Activated CD4-positive, alpha-beta T cell treated with anti-CD3 and anti-CD28 coated beads for 48 hours (primary cell): ENCODE data around the gene PRSS2.
A peak's percentile ranks its signal among the peaks of the same experiment; 100 is the strongest.

Source experiments
- DNase-seq: peaks from one replicate; pipeline ENCODE4 v3.0.0-alpha.2; 2020

Gene PRSS2

DNA sequence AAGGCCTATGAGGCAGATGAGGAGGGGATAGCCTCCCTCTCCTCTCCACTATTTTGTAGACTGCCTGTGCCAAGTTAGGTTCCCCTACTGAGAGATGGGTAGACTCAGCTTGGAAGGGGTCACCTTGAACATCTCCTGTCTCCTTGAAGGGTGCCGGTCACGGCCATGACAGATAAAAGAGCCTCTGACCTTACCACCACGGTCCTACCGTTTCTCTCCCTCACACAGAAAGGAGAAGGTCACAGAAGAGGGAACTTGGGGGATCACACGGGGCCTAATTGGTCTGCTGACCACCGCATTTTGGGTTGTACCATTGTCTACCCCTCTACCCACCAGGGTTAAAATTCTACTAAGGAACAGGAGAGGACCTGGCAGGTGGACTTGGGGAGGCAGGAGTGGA lies 17.0 kb downstream of the PRSS2 start:
- no peak for DNase-seq

DNA sequence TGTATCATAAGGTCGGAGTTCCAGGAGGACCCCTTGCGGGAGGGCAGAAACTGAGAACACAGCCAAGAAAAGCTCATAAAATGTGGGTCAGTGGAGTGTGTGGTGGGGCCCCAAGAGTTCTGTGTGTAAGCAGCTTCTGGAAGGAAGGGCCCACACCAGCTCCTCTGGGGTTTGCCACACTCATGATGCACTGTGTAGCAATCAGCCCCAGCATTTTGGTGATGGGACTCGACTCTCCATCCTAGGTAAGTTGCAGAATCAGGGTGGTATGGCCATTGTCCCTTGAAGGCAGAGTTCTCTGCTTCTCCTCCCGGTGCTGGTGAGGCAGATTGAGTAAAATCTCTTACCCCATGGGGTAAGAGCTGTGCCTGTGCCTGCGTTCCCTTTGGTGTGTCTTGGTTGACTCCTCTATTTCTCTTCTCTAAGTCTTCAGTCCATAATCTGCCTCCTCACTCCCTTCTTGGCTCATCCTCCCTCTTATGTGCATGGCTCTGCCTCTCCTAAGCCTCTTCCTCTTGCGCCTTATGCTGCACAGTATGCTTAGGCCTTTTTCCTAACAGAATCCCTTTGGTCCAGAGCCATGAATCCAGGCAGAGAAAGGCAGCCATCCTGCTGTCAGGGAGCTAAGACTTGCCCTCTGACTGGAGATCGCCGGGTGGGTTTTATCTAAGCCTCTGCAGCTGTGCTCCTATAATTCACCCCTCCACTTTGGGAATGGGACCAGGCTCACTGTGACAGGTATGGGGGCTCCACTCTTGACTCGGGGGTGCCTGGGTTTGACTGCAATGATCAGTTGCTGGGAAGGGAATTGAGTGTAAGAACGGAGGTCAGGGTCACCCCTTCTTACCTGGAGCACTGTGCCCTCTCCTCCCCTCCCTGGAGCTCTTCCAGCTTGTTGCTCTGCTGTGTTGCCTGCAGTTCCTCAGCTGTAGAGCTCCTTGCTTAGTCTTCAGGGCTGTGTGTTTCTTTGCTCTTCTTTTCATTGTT lies 17.8 kb downstream of the PRSS2 start:
- DNase-seq, result no peak

DNA sequence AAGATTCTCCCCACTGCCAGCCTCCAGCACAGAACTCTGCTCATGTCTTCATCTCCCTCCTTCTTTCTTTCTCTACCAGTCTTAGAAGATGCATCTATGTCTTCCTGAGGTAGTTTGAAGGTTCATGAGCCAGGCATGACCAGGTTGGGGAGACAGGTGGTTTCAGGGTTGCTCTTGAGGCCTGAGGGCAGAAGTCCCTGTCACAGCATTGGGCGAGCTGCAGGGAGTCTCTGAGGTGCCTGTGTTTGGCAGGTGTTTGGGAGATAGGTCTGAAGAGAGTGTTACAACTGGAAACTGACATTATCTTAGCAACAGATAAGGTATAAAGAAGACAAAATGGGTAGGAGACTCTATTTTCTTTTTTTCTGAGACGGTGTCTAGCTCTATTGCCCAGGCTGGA lies 18.7 kb downstream of the PRSS2 start:
- no peak for DNase-seq

DNA sequence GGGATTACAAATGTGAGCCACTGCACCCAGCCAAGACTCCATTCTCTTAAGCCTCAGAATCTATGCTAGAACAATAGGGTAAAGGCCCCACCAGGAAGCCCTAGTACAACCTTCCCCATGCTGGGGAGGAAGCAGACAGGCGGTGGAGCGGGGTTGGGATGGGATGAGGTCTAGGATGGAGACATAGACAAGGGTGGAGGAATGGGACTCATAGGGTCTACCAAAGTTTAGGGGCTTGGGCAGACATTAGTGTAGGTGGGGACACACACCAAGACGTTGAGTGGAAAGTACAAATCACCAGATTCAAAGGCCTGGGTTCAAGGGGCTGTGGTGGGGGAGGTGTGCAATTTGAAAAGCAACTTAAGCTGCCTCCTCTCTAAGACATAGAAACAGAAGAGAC lies 19.3 kb downstream of the PRSS2 start:
- no peak for DNase-seq

DNA sequence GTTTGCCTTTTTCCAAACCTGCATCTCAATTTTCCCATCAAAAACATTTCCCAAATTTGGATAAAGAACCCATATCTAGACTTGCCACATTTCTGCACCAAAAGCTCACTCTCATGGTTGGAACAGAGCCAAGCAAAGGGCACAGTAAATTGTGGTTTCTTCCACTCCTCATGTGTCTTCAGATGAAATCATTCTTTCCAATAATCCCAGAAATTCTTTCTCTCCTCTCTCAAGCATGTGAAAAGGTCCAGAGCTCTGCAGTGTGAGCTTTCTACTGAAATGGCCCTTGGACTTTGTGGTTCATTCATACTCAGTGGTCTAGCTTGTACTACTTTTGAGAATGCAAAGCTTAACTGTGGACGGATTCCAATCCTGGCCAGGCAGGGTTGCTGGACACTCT lies 19.8 kb downstream of the PRSS2 start:
- DNase-seq, result no peak

DNA sequence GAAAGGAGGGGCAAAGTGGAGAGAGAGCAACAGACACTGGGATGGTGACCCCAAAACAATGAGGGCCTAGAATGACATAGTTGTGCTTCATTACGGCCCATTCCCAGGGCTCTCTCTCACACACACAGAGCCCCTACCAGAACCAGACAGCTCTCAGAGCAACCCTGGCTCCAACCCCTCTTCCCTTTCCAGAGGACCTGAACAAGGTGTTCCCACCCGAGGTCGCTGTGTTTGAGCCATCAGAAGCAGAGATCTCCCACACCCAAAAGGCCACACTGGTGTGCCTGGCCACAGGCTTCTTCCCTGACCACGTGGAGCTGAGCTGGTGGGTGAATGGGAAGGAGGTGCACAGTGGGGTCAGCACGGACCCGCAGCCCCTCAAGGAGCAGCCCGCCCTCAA lies 20.7 kb downstream of the PRSS2 start:
- DNase-seq, result no peak

DNA sequence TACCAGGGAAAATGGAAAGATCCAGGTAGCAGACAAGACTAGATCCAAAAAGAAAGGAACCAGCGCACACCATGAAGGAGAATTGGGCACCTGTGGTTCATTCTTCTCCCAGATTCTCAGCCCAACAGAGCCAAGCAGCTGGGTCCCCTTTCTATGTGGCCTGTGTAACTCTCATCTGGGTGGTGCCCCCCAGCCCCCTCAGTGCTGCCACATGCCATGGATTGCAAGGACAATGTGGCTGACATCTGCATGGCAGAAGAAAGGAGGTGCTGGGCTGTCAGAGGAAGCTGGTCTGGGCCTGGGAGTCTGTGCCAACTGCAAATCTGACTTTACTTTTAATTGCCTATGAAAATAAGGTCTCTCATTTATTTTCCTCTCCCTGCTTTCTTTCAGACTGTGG lies 21.4 kb downstream of the PRSS2 start:
- no peak for DNase-seq

DNA sequence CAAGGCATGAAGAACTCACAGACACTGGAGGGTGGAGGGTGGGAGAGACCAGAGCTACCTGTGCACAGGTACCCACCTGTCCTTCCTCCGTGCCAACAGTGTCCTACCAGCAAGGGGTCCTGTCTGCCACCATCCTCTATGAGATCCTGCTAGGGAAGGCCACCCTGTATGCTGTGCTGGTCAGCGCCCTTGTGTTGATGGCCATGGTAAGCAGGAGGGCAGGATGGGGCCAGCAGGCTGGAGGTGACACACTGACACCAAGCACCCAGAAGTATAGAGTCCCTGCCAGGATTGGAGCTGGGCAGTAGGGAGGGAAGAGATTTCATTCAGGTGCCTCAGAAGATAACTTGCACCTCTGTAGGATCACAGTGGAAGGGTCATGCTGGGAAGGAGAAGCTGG lies 21.8 kb downstream of the PRSS2 start:
- no peak for DNase-seq

DNA sequence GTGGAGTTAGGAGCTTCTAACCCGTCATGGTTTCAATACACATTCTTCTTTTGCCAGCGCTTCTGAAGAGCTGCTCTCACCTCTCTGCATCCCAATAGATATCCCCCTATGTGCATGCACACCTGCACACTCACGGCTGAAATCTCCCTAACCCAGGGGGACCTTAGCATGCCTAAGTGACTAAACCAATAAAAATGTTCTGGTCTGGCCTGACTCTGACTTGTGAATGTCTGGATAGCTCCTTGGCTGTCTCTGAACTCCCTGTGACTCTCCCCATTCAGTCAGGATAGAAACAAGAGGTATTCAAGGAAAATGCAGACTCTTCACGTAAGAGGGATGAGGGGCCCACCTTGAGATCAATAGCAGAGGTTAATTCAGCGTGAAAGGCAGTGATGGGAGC lies 22.4 kb downstream of the PRSS2 start:
- no peak for DNase-seq

DNA sequence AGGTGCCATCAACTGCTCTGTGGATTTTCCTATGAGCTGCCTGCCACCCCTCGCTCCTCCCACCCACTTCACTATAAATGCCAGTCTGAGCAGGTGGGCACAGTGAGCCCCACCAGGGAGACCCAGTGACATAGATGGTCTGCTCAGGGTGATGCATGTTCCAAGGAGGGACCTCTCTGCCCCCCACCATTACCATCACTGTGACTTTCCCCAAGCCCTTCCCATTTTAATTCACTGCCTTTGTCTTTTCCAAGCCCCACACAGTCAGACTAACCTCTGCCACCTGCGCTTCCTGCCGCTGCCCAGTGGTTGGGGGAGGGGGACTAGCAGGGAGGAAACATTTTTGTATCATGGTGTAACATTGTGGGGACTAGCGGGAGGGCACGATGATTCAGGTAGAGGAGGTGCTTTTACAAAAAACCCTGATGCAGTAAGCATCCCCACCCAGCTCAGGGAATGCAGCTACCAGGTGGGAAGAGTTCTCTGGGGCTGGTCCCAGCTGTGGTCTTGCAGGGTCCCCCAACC lies 24.6 kb downstream of the PRSS2 start:
- DNase-seq, result peak; percentile 74

DNA sequence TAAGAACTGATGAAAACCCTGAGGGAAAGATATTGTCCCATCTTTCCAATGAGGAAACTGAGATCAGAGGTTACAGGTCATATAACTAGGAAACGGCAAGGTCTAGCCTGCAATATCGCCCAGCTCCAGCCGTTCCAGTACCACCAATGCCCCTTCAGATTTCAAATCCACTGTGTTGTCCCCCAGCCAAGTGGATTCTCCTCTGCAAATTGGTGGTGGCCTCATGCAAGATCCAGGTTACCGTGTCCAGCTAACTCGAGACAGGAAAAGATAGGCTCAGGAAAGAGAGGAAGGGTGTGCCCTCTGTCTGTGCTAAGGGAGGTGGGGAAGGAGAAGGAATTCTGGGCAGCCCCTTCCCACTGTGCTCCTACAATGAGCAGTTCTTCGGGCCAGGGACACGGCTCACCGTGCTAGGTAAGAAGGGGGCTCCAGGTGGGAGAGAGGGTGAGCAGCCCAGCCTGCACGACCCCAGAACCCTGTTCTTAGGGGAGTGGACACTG lies 25.3 kb downstream of the PRSS2 start:
- DNase-seq, result no peak

DNA sequence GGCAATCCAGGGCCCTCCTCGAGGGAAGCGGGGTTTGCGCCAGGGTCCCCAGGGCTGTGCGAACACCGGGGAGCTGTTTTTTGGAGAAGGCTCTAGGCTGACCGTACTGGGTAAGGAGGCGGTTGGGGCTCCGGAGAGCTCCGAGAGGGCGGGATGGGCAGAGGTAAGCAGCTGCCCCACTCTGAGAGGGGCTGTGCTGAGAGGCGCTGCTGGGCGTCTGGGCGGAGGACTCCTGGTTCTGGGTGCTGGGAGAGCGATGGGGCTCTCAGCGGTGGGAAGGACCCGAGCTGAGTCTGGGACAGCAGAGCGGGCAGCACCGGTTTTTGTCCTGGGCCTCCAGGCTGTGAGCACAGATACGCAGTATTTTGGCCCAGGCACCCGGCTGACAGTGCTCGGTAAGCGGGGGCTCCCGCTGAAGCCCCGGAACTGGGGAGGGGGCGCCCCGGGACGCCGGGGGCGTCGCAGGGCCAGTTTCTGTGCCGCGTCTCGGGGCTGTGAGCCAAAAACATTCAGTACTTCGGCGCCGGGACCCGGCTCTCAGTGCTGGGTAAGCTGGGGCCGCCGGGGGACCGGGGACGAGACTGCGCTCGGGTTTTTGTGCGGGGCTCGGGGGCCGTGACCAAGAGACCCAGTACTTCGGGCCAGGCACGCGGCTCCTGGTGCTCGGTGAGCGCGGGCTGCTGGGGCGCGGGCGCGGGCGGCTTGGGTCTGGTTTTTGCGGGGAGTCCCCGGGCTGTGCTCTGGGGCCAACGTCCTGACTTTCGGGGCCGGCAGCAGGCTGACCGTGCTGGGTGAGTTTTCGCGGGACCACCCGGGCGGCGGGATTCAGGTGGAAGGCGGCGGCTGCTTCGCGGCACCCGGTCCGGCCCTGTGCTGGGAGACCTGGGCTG lies 26.0 kb downstream of the PRSS2 start:
- no peak for DNase-seq

DNA sequence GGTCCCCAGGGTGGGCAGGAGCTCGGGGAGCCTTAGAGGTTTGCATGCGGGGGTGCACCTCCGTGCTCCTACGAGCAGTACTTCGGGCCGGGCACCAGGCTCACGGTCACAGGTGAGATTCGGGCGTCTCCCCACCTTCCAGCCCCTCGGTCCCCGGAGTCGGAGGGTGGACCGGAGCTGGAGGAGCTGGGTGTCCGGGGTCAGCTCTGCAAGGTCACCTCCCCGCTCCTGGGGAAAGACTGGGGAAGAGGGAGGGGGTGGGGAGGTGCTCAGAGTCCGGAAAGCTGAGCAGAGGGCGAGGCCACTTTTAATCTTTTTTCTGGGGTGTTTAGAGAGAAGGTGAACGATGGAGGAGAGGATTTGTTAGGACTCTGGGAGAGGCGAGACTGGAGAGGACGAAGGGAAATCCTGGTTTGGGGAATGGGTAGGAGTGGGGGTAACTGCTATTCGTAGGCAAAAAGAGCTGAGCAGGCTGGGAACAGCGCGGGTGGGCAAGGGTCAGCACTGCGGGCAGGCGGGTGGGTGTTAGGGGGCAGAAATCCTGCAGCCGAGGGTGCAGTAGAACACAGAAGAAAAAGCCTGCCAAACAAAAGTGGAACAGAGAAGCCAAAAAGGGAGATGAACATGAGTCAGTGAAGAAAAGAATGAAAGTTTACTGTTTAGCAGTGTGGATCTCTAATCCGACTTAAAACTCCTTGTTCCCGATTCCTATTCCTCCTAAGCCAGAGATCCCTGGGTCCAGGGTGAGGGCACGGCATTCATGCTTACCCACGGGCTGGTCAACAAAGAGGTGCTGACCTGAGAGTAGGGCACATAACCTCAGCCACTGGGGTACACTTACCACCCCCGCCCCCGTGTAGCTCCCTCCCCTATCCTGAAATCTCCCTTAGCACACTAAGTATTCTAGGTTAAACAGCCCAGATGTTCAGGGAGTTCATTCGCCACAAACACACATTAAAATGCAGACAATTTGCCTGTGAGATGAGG lies 26.9 kb downstream of the PRSS2 start:
- peak; percentile 52 for DNase-seq

DNA sequence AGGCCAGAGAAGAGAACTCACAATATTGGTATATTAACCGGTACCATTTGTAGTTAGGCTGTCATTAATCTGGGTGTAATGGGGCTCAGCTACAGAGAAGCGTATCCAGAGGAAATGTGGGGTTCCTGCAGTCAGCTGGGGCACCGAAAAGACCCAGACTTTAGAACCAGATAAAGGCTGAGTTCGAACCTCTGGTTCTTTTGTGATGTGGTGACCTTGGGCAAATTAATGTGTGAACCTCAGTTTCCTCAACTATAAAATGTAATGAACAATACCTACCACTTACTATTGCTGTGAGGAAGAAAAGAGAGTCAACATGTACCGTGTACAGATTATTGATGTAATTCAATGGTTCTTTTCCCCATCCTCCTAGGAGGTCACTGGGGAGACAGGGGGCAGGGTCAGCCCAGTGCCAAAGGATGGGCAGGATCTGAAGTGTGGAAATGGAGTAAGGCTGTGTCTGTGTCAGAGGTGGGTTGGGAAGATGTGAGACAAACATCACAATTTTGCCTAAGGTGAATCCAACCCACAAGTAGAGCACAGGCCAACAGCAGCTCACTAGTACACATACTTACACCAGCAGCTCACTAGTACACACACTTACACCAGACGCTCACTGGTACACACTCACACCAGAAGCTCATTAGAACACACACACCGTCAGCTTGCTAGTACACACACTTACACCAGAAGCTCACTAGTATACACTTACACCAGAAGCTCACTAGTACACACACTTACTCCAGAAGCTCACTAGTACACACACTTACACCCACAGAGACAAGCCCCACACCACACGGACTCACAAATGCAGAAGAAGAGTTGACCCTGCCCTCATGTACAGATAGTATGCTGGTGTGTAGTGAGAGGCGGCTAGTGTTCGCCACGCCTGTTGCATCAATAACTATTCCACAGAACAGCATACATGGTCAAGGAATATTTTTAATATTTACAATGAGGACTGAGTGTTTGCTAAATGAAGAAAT lies 28.0 kb downstream of the PRSS2 start:
- no peak for DNase-seq

DNA sequence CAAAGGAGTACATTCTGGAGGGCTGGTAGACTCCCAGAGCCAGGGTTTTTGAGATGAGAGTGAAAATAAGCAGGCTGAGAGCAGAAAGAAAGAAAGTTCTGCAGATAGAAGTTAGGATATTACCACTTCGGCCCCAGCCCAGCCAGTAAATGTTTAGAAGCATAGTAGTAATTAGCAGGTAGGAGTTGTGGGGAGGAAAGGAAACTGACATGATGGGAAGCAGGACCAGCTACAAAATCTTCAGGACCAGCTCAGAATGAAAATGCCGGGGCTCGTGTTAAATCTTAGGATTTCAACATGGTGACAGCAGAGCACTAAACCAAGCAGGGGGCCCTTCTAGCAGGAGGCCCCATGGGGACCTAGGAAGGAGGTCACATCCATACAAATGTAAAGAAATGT lies 28.7 kb downstream of the PRSS2 start:
- no peak for DNase-seq

DNA sequence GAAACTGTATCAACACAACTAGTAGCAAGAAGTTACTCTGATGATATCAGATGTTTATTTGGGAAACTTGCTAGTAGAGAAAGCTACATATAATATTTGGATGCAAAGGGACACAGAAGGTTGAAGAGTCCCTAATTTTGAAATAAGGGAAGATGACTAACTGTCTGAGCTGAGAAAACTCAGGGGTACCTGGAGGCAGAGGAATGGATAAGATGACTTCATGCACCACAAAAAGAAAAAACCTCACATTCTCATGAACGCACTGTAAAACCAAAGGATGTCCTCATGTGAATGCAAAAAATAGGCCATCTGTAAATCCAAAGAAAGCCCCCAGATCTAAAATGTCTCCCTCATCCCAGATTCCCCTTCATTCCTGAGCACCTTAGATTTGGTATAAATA lies 29.3 kb downstream of the PRSS2 start:
- DNase-seq, result no peak

DNA sequence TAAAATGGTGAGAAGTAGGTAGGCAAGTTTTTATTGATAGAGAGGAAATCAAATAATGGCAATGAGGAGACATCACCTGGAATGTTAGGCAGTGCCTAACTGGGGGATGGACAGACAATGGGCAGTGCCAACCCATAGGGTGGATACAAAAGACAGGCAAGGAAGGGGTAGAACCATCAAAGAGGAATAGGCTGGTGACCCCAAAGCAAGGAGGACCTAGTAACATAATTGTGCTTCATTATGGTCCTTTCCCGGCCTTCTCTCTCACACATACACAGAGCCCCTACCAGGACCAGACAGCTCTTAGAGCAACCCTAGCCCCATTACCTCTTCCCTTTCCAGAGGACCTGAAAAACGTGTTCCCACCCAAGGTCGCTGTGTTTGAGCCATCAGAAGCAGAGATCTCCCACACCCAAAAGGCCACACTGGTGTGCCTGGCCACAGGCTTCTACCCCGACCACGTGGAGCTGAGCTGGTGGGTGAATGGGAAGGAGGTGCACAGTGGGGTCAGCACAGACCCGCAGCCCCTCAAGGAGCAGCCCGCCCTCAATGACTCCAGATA lies 30.0 kb downstream of the PRSS2 start:
- DNase-seq, result no peak

DNA sequence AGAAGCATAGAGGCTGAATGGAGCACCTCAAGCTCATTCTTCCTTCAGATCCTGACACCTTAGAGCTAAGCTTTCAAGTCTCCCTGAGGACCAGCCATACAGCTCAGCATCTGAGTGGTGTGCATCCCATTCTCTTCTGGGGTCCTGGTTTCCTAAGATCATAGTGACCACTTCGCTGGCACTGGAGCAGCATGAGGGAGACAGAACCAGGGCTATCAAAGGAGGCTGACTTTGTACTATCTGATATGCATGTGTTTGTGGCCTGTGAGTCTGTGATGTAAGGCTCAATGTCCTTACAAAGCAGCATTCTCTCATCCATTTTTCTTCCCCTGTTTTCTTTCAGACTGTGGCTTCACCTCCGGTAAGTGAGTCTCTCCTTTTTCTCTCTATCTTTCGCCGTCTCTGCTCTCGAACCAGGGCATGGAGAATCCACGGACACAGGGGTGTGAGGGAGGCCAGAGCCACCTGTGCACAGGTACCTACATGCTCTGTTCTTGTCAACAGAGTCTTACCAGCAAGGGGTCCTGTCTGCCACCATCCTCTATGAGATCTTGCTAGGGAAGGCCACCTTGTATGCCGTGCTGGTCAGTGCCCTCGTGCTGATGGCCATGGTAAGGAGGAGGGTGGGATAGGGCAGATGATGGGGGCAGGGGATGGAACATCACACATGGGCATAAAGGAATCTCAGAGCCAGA lies 31.0 kb downstream of the PRSS2 start:
- DNase-seq, result no peak

DNA sequence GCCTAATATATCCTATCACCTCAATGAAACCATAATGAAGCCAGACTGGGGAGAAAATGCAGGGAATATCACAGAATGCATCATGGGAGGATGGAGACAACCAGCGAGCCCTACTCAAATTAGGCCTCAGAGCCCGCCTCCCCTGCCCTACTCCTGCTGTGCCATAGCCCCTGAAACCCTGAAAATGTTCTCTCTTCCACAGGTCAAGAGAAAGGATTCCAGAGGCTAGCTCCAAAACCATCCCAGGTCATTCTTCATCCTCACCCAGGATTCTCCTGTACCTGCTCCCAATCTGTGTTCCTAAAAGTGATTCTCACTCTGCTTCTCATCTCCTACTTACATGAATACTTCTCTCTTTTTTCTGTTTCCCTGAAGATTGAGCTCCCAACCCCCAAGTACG lies 31.5 kb downstream of the PRSS2 start:
- DNase-seq, result no peak

DNA sequence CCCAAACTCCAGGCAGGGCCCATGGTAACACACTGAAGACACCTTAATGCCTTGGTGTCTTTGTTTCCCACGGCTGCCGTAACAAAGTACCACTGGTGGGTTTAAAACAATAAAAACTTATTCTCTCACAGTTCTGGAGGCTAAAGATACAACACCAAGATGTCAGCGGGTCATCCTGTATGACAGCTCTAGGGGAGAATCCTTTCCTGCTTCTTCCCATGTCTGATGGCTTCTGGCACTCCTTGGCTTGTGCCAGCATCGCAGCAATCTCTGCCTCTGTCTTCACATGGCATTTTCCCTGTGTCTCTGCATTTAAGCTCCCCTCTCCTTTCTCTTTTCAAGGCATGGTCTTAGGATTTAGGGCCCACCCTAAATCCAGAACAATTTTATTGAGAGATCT lies 33.1 kb downstream of the PRSS2 start:
- no peak for DNase-seq
